ENCODE measurements around the gene POR. TPM values are rescaled to one million over a fixed set of nuclear protein-coding genes. Genes with fewer than 3 reads are reported as not detected.

The POR gene
- total RNA-seq, 1 donor from 2014 or later = 71.5 TPM

DNA sequence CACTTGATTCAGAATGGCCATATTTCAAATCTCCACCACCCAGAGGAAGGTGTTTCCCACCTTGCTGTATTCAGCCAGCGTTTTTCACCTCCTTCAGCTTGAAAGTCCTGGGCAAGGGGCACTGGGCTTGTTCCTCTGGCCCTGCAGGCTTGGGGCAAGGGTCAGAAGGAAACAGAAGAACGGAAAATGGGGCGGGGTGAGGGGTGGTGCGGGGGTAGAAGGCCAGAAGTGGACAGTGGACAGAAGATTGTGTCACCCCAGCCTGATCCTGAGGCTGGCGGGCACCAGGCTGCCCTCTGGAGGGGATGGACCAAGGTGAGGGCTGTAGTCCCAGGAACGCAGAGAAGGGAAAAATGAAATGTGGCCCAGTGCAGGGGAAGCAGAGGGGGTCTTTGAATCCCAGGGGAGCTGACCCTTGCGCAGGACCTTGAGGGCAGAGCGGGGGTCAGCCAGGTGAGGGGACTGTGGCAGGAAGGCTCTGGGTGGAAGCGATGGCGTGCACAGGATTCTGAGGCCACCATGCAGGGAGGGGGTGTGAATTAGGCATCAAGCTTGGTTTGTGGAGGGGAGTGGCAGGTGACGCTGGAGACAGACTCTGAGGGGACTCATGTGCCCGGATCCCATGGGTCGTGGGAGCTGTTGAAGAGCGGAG, 56.5 kb downstream of the POR start:
- no peak for DNase-seq (ENCODE audit: low spot score)

DNA sequence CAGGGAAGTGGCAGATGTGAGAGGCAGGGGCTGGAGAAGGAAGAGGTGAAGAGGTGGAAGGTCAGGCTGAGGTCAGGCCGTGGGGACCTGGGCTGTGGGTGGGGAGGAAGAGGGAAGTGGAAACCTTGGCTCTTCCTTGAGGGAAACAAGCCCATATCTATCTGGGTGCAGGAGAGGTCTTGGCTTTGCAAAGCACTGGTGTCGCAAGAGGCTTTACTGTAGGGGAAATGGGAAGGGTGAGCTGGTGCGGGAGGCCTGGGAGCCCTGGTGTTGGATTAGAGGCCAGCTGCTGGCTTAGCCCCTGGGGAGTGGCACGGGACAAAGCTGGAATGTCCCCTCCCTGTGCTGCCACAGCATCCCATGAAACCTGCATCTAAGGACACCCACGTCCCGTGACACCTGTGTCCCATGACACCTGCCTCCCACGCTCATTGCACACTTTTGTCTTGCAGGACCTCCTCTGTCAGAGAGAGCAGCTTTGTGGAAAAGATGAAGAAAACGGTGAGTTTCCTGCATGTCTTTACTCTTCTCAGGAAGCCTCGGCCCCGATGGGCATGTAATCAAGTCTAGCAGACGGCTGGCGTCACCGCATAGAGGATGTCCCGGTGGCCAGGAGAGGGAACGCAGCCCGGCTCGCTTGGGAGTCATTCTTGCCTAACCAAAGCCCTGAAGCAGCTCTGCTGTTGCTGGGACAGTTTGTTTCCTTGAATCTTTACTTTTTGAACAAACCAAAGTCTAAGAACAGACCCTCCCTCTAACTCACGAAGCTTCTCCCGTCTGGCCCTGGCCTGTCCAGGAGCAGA, 57.2 kb downstream of the POR start:
- DNase-seq (ENCODE audit: low spot score) = peak; percentile 37

DNA sequence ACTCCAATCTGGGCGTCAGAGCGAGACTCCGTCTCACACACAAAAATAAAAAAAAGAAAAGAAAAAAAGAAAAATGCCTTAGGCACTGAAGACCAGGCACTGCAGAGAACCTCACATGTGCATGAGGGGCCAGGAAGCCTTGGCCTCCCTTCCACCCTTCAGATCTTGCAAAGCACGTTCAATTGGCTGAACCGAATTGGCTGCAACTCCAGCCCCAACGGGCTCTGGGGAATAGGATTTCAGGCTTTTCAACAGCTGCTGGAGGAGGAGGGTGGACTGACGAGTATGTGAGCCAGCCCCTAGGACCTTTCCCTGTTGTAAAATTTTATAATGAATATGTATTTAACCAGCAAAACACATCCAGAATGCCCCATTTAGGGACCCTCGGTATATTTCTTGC, 62.8 kb downstream of the POR start:
- peak; percentile 66 for DNase-seq (ENCODE audit: low spot score)

DNA sequence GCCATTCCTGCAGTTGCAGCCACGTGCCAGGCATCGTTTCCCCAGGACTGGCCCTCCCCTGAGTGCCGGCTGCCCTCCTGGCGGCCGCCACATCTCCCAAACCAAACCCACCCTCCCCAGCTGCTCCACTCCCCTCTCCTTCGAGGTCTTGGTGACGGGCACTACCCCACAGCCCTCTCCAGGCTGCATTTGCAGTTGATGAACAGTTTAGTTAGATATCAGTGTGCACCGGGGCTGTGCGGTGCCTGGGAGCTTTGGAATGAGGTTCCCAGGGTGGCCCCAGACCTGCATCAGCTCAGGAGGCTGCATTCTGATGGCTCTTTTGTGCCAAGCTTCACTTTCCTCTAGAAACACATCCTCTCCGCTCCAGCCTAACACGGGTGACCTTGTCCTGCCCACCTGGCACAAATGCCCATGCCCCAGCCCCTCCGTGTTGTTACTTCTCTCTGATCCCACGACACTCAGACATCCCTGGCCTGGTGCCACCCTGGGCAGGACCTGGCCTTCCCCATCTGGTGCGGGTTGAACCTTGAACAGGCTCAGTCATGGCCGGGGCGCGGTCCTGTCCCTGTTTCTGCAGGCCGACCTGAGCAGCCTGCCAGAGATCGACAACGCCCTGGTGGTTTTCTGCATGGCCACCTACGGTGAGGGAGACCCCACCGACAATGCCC, 64.9 kb downstream of the POR start:
- no peak for DNase-seq (ENCODE audit: low spot score)

DNA sequence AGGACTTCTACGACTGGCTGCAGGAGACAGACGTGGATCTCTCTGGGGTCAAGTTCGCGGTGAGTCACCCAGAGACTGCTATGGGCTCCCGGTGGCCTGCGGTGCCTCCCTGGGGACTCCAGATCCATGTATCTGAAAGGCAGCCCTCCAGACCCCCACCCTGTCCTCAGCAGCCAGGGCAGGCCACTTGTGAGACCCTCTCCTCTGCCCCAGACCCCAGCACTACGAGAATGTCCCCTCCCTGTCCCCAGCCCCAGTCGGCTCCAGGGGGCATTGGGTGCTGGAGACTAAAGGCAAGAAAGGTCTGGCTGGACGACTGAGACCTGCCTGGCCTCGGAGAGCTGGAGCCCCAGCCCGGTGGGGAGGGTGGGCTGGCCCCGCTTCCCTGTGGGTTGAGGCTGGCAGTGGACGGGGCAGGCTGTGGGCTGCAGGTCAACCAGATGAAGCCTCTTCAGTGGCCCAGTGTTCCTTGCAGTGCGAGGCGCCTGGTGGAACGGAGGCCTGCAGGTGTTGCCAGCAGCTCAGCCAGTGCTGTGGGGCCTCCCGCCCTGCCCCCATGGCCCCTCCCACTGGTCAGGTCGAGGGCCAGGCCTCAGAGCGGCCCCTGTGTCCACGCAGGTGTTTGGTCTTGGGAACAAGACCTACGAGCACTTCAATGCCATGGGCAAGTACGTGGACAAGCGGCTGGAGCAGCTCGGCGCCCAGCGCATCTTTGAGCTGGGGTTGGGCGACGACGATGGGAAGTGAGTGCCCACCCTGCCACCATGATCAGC, 65.7 kb downstream of the POR start:
- no peak for DNase-seq (ENCODE audit: low spot score)

DNA sequence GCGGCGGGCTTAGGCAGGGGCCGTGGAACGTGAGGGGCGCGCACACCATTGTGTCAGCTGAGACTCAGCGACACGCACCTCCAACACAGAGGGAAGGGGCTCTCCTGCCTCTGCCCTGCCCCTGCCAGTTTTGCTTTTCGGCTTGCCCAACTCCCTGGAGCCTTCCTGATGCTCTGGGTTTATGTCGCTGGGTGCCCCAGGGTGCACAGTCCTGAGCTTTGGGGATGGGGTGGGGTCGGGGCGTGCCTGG, 66.2 kb downstream of the POR start:
- DNase-seq (ENCODE audit: low spot score) = no peak

DNA sequence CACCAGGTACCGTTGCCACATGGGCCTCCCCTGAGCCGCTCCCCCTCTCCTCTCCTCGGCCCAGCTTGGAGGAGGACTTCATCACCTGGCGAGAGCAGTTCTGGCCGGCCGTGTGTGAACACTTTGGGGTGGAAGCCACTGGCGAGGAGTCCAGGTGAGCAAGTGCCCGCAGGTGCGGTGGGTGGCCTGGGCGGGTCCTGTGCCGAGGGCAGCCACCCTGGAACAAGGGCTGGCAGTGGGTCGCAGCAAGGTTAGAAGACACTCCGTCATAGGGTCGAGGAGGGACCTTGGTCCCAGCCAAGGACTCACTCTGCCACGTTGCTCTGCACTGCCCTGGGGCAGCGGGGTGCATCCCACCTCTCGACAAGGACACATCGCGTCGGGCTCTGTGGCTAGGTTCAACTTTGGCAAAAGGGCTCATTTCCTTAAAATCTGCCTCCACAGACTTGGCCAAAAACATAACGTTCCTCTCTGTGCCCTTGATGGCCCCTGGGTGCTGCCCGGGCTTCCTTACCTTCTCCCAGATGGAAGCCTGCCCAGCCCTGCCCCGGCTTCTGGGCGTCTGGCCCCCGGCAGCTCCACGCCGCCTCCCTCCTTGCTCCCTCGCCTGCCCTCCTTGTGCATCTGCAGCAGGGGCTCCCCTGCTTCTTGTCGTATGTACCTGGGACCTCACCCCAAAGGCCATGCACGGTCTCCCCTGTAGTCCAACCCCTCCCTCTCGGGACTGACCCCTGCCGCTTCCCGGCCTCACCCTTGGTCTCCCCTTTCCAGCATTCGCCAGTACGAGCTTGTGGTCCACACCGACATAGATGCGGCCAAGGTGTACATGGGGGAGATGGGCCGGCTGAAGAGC, 66.7 kb downstream of the POR start:
- no peak for DNase-seq (ENCODE audit: low spot score)

DNA sequence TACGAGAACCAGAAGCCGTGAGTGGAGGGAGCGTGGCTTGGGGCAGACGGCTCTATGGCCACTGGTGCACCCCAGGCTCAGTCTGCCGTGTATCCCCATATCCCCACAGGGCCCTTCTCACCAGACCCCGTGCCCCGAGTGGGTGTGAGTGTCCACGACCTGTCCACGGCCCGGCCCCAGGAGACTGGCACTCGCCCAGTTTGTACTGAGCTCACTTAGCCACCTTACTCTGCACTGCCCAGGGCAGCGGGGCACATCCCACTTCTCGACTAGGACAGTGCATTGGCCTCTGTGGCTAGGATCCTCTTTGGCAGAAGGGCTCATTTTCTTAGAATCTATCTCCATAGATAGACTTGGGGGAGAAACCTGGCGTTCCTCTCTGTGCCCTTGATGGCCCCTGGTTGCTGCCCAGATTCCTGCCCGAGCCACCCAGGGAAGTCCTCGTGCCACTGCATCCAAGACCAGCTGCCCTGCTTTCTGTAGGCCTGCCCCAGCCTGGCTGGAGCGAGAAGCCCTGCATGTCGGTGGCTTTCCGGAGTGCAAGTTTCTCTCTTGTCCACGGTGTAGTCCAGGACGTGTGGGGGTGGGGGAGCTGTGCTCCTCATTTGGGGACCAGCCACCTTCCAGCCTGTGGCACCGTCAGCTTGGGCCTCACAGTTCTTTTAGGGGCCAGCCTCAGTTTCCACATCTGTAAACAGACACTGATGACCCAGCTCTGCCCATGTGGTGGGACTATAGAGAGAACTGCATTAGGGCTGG, 67.5 kb downstream of the POR start:
- DNase-seq (ENCODE audit: low spot score) = no peak

DNA sequence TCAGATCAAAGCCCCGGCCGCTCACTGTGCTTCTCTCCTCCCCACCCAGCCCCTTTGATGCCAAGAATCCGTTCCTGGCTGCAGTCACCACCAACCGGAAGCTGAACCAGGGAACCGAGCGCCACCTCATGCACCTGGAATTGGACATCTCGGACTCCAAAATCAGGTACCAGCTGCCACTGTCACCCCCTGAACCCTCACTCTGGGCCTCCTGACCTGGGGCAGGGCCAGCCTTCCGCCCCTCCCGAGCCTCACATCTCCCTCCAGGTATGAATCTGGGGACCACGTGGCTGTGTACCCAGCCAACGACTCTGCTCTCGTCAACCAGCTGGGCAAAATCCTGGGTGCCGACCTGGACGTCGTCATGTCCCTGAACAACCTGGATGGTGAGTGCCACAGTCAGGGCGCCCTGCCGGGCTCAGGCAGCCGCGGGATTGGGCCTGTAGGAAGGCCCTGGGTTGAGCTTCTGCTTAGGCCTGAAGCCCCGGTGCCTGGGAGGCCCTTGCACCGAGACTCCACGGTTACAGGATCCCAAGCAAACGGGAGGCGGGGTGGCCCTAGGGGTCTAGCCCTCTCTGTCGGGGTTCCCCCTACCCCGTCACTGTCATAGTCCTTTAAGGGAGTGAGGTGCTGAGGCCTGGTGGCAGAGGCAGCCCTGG, 68.6 kb downstream of the POR start:
- no peak for DNase-seq (ENCODE audit: low spot score)

DNA sequence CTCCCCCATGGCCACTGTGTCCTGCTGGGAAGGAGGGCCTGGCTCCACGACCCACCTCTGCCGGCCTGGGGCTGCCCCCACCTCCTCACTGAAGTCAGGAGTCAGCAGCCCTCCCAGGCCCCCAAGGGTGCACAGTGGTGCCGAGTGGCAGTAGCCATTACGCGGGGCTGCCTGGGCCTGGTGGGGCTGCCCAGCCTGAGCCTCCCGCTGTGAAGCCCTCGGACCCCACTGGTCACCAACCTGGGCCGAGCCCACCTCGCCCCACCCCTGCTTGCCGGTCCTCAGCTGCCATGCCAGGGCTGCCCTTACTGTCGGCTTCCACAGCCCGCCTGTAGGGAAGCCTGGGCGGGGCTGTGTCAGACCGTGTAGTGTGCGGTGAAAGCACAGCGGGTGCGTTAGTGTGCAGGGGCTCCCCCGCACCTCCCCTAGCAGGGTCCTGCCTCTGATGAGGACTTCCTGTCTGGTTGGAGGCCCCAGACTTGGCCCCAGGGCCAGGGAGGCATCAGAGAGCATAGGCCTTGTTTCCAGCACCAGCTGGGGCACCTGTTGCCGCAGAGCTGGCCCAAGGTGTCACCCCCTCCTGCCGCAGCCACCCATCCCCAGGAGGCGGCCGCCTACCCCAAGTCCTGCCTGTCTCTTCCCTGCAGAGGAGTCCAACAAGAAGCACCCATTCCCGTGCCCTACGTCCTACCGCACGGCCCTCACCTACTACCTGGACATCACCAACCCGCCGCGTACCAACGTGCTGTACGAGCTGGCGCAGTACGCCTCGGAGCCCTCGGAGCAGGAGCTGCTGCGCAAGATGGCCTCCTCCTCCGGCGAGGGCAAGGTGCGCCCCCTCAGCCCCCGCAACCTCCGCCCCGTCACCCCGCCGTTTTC, 69.4 kb downstream of the POR start:
- no peak for DNase-seq (ENCODE audit: low spot score)

DNA sequence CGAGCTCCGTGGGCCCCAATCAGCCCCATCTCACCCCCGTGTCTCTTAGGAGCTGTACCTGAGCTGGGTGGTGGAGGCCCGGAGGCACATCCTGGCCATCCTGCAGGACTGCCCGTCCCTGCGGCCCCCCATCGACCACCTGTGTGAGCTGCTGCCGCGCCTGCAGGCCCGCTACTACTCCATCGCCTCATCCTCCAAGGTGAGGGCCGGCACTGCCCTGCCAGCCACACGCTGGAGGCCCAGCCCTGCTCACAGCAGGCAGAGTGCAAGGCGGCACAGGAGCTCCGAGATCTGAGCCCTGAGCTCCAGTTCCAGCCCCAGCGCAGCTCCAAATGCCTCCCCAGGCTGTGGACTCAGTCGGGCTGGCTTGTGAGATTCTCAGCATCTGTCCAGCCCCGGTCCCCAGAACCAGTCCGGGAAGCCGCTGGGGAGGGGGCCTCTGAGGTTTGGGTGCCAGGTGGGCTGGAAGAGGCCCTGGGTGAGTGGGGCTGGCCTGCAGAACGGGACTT, 70.1 kb downstream of the POR start:
- DNase-seq (ENCODE audit: low spot score) = no peak

DNA sequence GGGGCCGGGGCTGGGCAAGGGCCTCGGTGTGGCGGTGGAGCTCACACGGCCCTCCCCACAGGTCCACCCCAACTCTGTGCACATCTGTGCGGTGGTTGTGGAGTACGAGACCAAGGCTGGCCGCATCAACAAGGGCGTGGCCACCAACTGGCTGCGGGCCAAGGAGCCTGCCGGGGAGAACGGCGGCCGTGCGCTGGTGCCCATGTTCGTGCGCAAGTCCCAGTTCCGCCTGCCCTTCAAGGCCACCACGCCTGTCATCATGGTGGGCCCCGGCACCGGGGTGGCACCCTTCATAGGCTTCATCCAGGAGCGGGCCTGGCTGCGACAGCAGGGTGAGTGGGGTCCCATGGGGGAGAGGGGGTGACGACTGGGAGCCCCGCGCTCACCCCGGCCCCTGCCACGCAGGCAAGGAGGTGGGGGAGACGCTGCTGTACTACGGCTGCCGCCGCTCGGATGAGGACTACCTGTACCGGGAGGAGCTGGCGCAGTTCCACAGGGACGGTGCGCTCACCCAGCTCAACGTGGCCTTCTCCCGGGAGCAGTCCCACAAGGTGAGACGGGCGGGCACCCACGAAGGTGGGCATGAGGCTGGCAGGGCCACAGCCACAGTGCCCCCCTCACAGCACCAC, 70.7 kb downstream of the POR start:
- DNase-seq (ENCODE audit: low spot score) = no peak

DNA sequence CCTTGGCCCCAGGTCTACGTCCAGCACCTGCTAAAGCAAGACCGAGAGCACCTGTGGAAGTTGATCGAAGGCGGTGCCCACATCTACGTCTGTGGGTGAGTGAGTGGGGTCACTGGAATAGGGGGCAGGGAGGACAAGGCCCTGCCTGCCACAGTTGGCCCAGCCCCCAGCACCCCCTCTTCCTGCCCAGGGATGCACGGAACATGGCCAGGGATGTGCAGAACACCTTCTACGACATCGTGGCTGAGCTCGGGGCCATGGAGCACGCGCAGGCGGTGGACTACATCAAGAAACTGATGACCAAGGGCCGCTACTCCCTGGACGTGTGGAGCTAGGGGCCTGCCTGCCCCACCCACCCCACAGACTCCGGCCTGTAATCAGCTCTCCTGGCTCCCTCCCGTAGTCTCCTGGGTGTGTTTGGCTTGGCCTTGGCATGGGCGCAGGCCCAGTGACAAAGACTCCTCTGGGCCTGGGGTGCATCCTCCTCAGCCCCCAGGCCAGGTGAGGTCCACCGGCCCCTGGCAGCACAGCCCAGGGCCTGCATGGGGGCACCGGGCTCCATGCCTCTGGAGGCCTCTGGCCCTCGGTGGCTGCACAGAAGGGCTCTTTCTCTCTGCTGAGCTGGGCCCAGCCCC, 71.3 kb downstream of the POR start:
- DNase-seq (ENCODE audit: low spot score) = no peak

DNA sequence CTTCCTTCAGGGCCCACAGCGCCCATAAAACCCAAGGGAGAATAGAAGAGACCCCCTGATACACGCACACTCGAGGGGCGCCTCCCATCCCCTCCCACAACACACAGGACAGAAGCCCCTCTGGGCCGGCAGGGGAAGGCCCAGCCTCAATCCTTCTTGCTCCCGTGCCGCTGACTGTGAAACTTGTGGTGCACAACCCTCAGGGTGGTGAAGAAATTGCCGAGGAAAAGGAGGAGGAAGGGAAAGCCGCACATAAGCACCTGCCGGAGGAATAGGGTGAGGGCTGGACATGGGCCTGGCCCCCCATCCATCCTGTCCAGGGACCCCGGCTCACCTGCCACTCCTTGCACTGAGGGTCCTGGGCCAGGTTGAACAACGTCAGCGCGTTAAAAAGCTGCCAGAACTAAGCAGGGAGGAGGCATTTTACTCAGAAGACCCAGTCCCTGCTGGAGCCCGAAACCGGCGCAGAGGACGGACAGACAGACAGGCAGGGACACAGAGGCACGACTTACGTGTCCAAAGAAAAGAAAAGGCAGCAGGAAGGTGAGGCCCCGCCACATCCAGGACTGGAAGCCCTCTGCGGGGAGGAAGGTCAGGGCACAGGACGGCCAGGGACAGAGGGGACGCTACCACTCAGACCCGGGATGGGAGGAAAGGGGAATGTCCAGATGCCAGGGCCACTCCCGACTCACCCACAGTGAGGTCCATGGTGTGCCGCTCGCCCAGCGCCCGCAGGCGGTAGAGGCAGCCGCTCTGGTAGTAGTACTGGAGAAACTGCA, 72.3 kb downstream of the POR start:
- no peak for DNase-seq (ENCODE audit: low spot score)

DNA sequence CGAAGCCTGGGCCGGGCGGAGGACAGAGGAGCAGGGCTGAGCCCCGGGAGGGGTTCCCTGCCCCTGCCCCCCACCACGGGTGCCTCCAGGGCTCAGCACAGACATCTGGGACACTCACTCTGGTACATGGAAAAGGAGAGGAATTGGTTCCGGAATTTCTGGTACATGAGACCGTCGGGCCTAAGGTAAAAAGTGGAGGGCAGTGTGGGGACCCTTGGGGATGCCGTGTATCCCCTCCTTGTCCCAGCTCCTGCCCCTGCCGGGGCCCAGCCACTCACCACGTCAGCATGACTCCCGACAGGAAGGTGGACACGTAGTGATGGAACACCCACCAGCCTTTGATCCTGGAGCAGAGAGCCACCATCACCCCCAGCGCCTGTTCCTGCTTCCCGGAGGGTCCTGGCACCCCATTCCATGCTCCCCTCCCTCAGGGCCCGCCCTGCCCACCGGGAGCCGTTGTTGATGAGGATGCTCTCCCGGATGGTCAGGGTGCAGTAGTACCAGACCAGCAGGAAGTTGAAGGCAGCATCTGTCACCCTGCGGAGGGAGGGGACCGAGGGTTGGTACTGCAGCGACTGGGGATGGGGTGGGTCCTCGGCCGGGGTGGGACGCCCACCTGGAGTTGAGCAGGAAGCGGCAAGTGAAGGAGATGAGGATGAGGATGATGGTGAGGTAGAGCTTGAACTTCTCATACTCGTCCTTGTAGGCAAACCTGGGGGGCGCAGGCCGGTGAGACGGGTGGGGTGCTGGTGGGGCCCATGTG, 73.0 kb downstream of the POR start:
- no peak for DNase-seq (ENCODE audit: low spot score)

All from umbilical cord (tissue), 2 donors.